Activated CD8-positive, alpha-beta T cell treated with anti-CD3 and anti-CD28 coated beads, Interleukin-2, amount 10 ng/mL, durations not matched to agents 7 days and 5 days (primary cell): Measurements from ENCODE around the gene RAB8B. TPM values are rescaled to one million over a fixed set of nuclear protein-coding genes. Genes with fewer than 3 reads are reported as not detected.

Experiments
- ATAC-seq: fragments of 150-1000 bp; cut with Tn5 transposase; one replicate; pipeline ENCODE4 v1.10.0; 2021; ENCODE audit warnings: moderate library complexity
- CTCF ChIA-PET: fragments of 350-600 bp; sonication (Branson Sonifier 250); formaldehyde crosslinking; loops from one replicate; lab custom pipeline; 2021; ENCODE audit warnings: antibody characterized with exemption; lab: Charles Lee
- POLR2A ChIA-PET: fragments of 350-600 bp; sonication (Branson Sonifier 250); formaldehyde crosslinking; loops from one replicate; lab custom pipeline; 2021; ENCODE audit warnings: antibody characterized with exemption; lab: Charles Lee
- DNase-seq: peaks from one replicate; pipeline ENCODE4 v3.0.0-alpha.2; 2020
- H3K27ac Mint-ChIP-seq: one replicate; pipeline ENCODE4 v1.8.0; 2021; ENCODE audit warnings: mild to moderate bottlenecking, mixed read lengths
- H3K27me3 Mint-ChIP-seq: one replicate; pipeline ENCODE4 v1.8.0; 2021; ENCODE audit warnings: low read depth, mixed read lengths
- H3K36me3 Mint-ChIP-seq: one replicate; pipeline ENCODE4 v1.8.0; 2021; ENCODE audit warnings: low read depth, mixed read lengths
- H3K4me1 Mint-ChIP-seq: one replicate; pipeline ENCODE4 v1.8.0; 2021; ENCODE audit warnings: low read depth, mixed read lengths
- H3K4me3 Mint-ChIP-seq: one replicate; pipeline ENCODE4 v1.8.0; 2021; ENCODE audit warnings: mild to moderate bottlenecking, mixed read lengths
- H3K9me3 Mint-ChIP-seq: one replicate; pipeline ENCODE4 v1.8.0; 2022; ENCODE audit warnings: mixed read lengths; ENCODE audit not compliant: insufficient read depth
- total RNA-seq, 2 experiments: library from RNA; stranded (reverse); gene quantifications; one replicate each; pipeline ENCODE4 v1.2.3, GENCODE V29; 2021

RAB8B gene
- total RNA-seq, 2 experiments from 2014 or later: 112 to 113 TPM

GRCh38 chr15:63194880-63195568, 5.6 kb downstream of the RAB8B start:
- Mint-ChIP-seq H3K27ac (peak overlapping the region; percentile 85), H3K36me3 (peaks cover 72% of the 10 kb centered on the region), H3K9me3 (no peaks in the 10 kb centered on the region), H3K4me1 (peaks cover 85% of the 10 kb centered on the region), H3K4me3 (peak overlapping the region; percentile 51), H3K27me3 (no peaks in the 10 kb centered on the region)
- CTCF ChIA-PET: interaction anchor here (0.9 to 8.7 kb wide), 13 partner anchors 9 to 292 kb away, joined by 3 to 98 read pairs (median 5); no protein-coding TSS in a partner anchor
- ATAC-seq: no peak
- POLR2A ChIA-PET: interaction anchor here (0.6 to 6.0 kb wide), 9 partner anchors 8 to 845 kb away, joined by 3 to 58 read pairs (median 9); partner anchors contain the start of genes APH1B and RPS27L
- DNase-seq: no peak

GRCh38 chr15:63195569-63196015, 6.2 kb downstream of the RAB8B start:
- POLR2A ChIA-PET: interaction anchor here (0.6 to 6.0 kb wide), 7 partner anchors 10 to 846 kb away, joined by 3 to 45 read pairs (median 5); partner anchors contain the start of gene RPS27L
- peak overlapping the region; percentile 51 for H3K4me3 Mint-ChIP-seq
- CTCF ChIA-PET: interaction anchor here (0.9 to 8.7 kb wide), 12 partner anchors 8 to 292 kb away, joined by 3 to 98 read pairs (median 5); no protein-coding TSS in a partner anchor
- H3K9me3 Mint-ChIP-seq: no peaks in the 10 kb centered on the region
- DNase-seq (no peak), ATAC-seq (no peak)
- H3K4me1 Mint-ChIP-seq: peaks cover 90% of the 10 kb centered on the region
- peak overlapping the region; percentile 85 for H3K27ac Mint-ChIP-seq
- H3K36me3 Mint-ChIP-seq: peaks cover 71% of the 10 kb centered on the region
- H3K27me3 Mint-ChIP-seq: no peaks in the 10 kb centered on the region

GRCh38 chr15:63196842-63197241, 7.4 kb downstream of the RAB8B start:
- peaks cover 93% of the 10 kb centered on the region for H3K4me1 Mint-ChIP-seq
- no peak overlapping the region for H3K4me3 Mint-ChIP-seq
- DNase-seq (no peak), ATAC-seq (no peak)
- H3K27me3 Mint-ChIP-seq: no peaks in the 10 kb centered on the region
- no peak overlapping the region for H3K27ac Mint-ChIP-seq
- H3K36me3 Mint-ChIP-seq: peaks cover 74% of the 10 kb centered on the region
- CTCF ChIA-PET: interaction anchor here (1.0 to 8.7 kb wide), 7 partner anchors 9 to 92 kb away, joined by 3 to 98 read pairs (median 4); no protein-coding TSS in a partner anchor
- H3K9me3 Mint-ChIP-seq: no peaks in the 10 kb centered on the region
- POLR2A ChIA-PET: interaction anchor here (0.5 to 2.0 kb wide), 4 partner anchors 8 to 350 kb away, joined by 3 to 9 read pairs (median 5); partner anchors contain the start of gene RPS27L

GRCh38 chr15:63197626-63198025, 8.2 kb downstream of the RAB8B start:
- ChIA-PET CTCF (interaction anchor here (0.7 to 8.7 kb wide), 7 partner anchors 8 to 78 kb away, joined by 3 to 98 read pairs (median 3); no protein-coding TSS in a partner anchor), POLR2A (interaction anchor here (1.6 kb wide), 2 partner anchors 14 to 40 kb away, joined by 5 read pairs; partner anchors contain the start of gene RPS27L)
- Mint-ChIP-seq H3K27ac (peak overlapping the region; percentile 61), H3K4me1 (peaks cover 91% of the 10 kb centered on the region), H3K4me3 (no peak overlapping the region), H3K9me3 (no peaks in the 10 kb centered on the region), H3K36me3 (peaks cover 75% of the 10 kb centered on the region), H3K27me3 (no peaks in the 10 kb centered on the region)
- ATAC-seq: no peak
- DNase-seq: no peak

- Mint-ChIP-seq H3K36me3 (peaks cover 72% of the 10 kb centered on the region), H3K4me1 (peaks cover 92% of the 10 kb centered on the region), H3K4me3 (no peak overlapping the region), H3K9me3 (no peaks in the 10 kb centered on the region), H3K27ac (peak overlapping the region; percentile 1), H3K27me3 (no peaks in the 10 kb centered on the region)
- DNase-seq (no peak), ATAC-seq (no peak)
- CTCF ChIA-PET: interaction anchor here (0.7 to 8.7 kb wide), 6 partner anchors 10 to 77 kb away, joined by 3 to 98 read pairs (median 3); no protein-coding TSS in a partner anchor
- POLR2A ChIA-PET: interaction anchor here (0.6 to 1.6 kb wide), 3 partner anchors 13 to 41 kb away, joined by 3 to 5 read pairs (median 5); partner anchors contain the start of gene RPS27L
Observed at GRCh38 chr15:63198371-63199250, 9.2 kb downstream of the RAB8B start.

- Mint-ChIP-seq H3K36me3 (peaks cover 58% of the 10 kb centered on the region), H3K4me3 (peak overlapping the region; percentile 51), H3K27ac (peak overlapping the region; percentile 76), H3K27me3 (no peaks in the 10 kb centered on the region), H3K4me1 (peaks cover 89% of the 10 kb centered on the region), H3K9me3 (no peaks in the 10 kb centered on the region)
- ATAC-seq (no peak), DNase-seq (no peak)
- POLR2A ChIA-PET: interaction anchor here (0.7 to 5.4 kb wide), 2 partner anchors 9 to 10 kb away, joined by 3 to 35 read pairs; no protein-coding TSS in a partner anchor
- CTCF ChIA-PET: interaction anchor here (1.0 to 1.3 kb wide), 2 partner anchors 10 to 32 kb away, joined by 3 to 5 read pairs; no protein-coding TSS in a partner anchor
Observed at GRCh38 chr15:63200464-63201249, 11.3 kb downstream of the RAB8B start.

GRCh38 chr15:63202861-63203260, 13.5 kb downstream of the RAB8B start:
- Mint-ChIP-seq H3K27me3 (no peaks in the 10 kb centered on the region), H3K27ac (no peak overlapping the region), H3K36me3 (peaks cover 57% of the 10 kb centered on the region), H3K9me3 (no peaks in the 10 kb centered on the region), H3K4me3 (no peak overlapping the region), H3K4me1 (peaks cover 86% of the 10 kb centered on the region)
- ChIA-PET POLR2A (interaction anchor here (0.9 to 5.4 kb wide), 6 partner anchors 9 to 397 kb away, joined by 3 to 35 read pairs (median 4); partner anchors contain the start of genes RAB8B and RPS27L), CTCF (interaction anchor here (0.7 to 4.8 kb wide), 9 partner anchors 8 to 234 kb away, joined by 3 to 50 read pairs (median 5); no protein-coding TSS in a partner anchor)
- DNase-seq (no peak), ATAC-seq (no peak)

GRCh38 chr15:63203451-63204090, 14.2 kb downstream of the RAB8B start:
- ChIA-PET POLR2A (interaction anchor here (0.9 to 5.4 kb wide), 6 partner anchors 9 to 397 kb away, joined by 3 to 35 read pairs (median 4); partner anchors contain the start of genes RAB8B and RPS27L), CTCF (interaction anchor here (0.8 to 4.8 kb wide), 10 partner anchors 7 to 341 kb away, joined by 3 to 50 read pairs (median 4); no protein-coding TSS in a partner anchor)
- Mint-ChIP-seq H3K4me1 (peaks cover 86% of the 10 kb centered on the region), H3K27ac (peak overlapping the region; percentile 61), H3K36me3 (peaks cover 57% of the 10 kb centered on the region), H3K9me3 (no peaks in the 10 kb centered on the region), H3K27me3 (no peaks in the 10 kb centered on the region), H3K4me3 (peak overlapping the region; percentile 12)
- DNase-seq (peak; percentile 73), ATAC-seq (peak; percentile 79)

- no peaks in the 10 kb centered on the region for H3K27me3 Mint-ChIP-seq
- H3K36me3 Mint-ChIP-seq: peaks cover 42% of the 10 kb centered on the region
- no peaks in the 10 kb centered on the region for H3K9me3 Mint-ChIP-seq
- DNase-seq: no peak
- H3K4me3 Mint-ChIP-seq: no peak overlapping the region
- H3K27ac Mint-ChIP-seq: no peak overlapping the region
- POLR2A ChIA-PET: interaction anchor here (1.6 to 5.4 kb wide), 2 partner anchors 10 to 14 kb away, joined by 9 to 35 read pairs; no protein-coding TSS in a partner anchor
- CTCF ChIA-PET: interaction anchor here (4.8 kb wide), 1 partner anchor 13 kb away, joined by 50 read pairs; no protein-coding TSS in a partner anchor
- no peak for ATAC-seq
- H3K4me1 Mint-ChIP-seq: peaks cover 83% of the 10 kb centered on the region
Observed at GRCh38 chr15:63206079-63206478, 16.7 kb downstream of the RAB8B start.
